NB4 (cell line): ENCODE data around the gene CASP3.

ENCODE experiments used
- CTCF ChIP-seq: IDR thresholded peaks from one replicate; pipeline ENCODE4 v1.5.1; 2012; ENCODE audit warnings: low read depth, low read length
- MAX ChIP-seq: IDR thresholded peaks from 2 replicates; pipeline ENCODE4 v1.6.1; 2011; ENCODE audit warnings: low read depth, low read length
- POLR2A ChIP-seq: IDR thresholded peaks from 2 replicates; pipeline ENCODE4 v1.6.1; 2011; ENCODE audit warnings: mild to moderate bottlenecking; ENCODE audit not compliant: insufficient read length; ENCODE audit errors: extremely low read depth

GRCh38 chr4:184669251-184669650, 20.0 kb upstream of the CASP3 start:
- TF ChIP-seq MAX, result no peak
- no peak for TF ChIP-seq CTCF
- no peak for TF ChIP-seq POLR2A
